SK-N-SH (cell line): ENCODE results near the gene KLK5.

Source experiments
- CHD2 ChIP-seq: fragments of 150-350 bp; IDR thresholded peaks from 2 replicates; pipeline ENCODE4 v1.6.1; 2018; ENCODE audit warnings: low read length; ENCODE audit not compliant: partially characterized antibody
- CTCF ChIP-seq: fragments of 200-600 bp; sonication (generic); IDR thresholded peaks from 2 replicates; pipeline ENCODE4 v1.6.1; 2017; ENCODE audit warnings: antibody characterized with exemption, mild to moderate bottlenecking, moderate library complexity
- GABPA ChIP-seq: IDR thresholded peaks from 2 replicates; pipeline ENCODE4 v1.4.0; 2012; ENCODE audit warnings: low read depth, mild to moderate bottlenecking
- MEF2A ChIP-seq: IDR thresholded peaks from 2 replicates; pipeline ENCODE4 v1.4.0; 2012; ENCODE audit warnings: low read depth, borderline replicate concordance
- NRF1 ChIP-seq: IDR thresholded peaks from 2 replicates; pipeline ENCODE4 v1.6.1; 2012; ENCODE audit warnings: low read depth, mild to moderate bottlenecking, low read length
- POLR2AphosphoS5 ChIP-seq: IDR thresholded peaks from 2 replicates; pipeline ENCODE4 v1.6.1; 2012; ENCODE audit warnings: low read depth, low read length
- RAD21 ChIP-seq: IDR thresholded peaks from 2 replicates; pipeline ENCODE4 v1.6.1; 2012; ENCODE audit warnings: mild to moderate bottlenecking, low read length
- RCOR1 ChIP-seq: fragments of 150-350 bp; IDR thresholded peaks from 2 replicates; pipeline ENCODE4 v1.6.1; 2017; ENCODE audit warnings: antibody characterized with exemption, low read length
- RFX5 ChIP-seq: IDR thresholded peaks from 2 replicates; pipeline ENCODE4 v1.6.1; 2012; ENCODE audit warnings: mild to moderate bottlenecking, improper control_type of control experiment, low read length
- SIN3A ChIP-seq: IDR thresholded peaks from 2 replicates; pipeline ENCODE4 v1.6.1; 2012; ENCODE audit warnings: low read depth, mild to moderate bottlenecking, low read length, moderate library complexity, borderline replicate concordance
- YY1 ChIP-seq: IDR thresholded peaks from 2 replicates; pipeline ENCODE4 v1.4.0; 2012; ENCODE audit warnings: low read depth, mild to moderate bottlenecking
- TF ChIP-seq, protein P1 (sequence below): fragments of 150-350 bp; IDR thresholded peaks from 2 replicates; pipeline ENCODE4 v1.6.1; 2017; ENCODE audit warnings: antibody characterized with exemption, low read length, low read depth, borderline replicate concordance
- TF ChIP-seq, protein P2 (sequence below): IDR thresholded peaks from 2 replicates; pipeline ENCODE4 v1.4.0; 2012; ENCODE audit warnings: low read depth, borderline replicate concordance

- TF ChIP-seq CTCF = no peak
- TF ChIP-seq YY1 = no peak
- no peak for TF ChIP-seq MEF2A
- TF ChIP-seq GABPA = no peak
- no peak for TF ChIP-seq POLR2AphosphoS5
- TF ChIP-seq, protein P1, sequence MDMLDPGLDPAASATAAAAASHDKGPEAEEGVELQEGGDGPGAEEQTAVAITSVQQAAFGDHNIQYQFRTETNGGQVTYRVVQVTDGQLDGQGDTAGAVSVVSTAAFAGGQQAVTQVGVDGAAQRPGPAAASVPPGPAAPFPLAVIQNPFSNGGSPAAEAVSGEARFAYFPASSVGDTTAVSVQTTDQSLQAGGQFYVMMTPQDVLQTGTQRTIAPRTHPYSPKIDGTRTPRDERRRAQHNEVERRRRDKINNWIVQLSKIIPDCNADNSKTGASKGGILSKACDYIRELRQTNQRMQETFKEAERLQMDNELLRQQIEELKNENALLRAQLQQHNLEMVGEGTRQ = no peak
- no peak for TF ChIP-seq RFX5
- TF ChIP-seq NRF1 = no peak
- TF ChIP-seq CHD2 = no peak
- TF ChIP-seq SIN3A = no peak
- TF ChIP-seq, protein P2, sequence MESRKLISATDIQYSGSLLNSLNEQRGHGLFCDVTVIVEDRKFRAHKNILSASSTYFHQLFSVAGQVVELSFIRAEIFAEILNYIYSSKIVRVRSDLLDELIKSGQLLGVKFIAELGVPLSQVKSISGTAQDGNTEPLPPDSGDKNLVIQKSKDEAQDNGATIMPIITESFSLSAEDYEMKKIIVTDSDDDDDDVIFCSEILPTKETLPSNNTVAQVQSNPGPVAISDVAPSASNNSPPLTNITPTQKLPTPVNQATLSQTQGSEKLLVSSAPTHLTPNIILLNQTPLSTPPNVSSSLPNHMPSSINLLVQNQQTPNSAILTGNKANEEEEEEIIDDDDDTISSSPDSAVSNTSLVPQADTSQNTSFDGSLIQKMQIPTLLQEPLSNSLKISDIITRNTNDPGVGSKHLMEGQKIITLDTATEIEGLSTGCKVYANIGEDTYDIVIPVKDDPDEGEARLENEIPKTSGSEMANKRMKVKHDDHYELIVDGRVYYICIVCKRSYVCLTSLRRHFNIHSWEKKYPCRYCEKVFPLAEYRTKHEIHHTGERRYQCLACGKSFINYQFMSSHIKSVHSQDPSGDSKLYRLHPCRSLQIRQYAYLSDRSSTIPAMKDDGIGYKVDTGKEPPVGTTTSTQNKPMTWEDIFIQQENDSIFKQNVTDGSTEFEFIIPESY = no peak
- TF ChIP-seq RCOR1 = no peak
- TF ChIP-seq RAD21 = no peak
Measured at GRCh38 chr19:50921426-50922316, 31.2 kb downstream of the KLK5 start.
